Activated CD4-positive, alpha-beta T cell treated with anti-CD3 and anti-CD28 coated beads, Interleukin-2, amount 50 U/mL, for 4 hours (primary cell): ENCODE measurements around the gene CAPN14.

Experiments used
- DNase-seq, 2 experiments: peaks; one replicate each; pipeline ENCODE4 v3.0.0-alpha.2; 2020

The CAPN14 gene

GRCh38 chr2:31222071-31222470 is 4.8 kb upstream of the CAPN14 start:
- DNase-seq: no peak

GRCh38 chr2:31221544-31221943 is 4.2 kb upstream of the CAPN14 start:
- DNase-seq: no peak

- DNase-seq: no peak
Observed at GRCh38 chr2:31219131-31219969, 2.0 kb upstream of the CAPN14 start.

- no peak for DNase-seq
Observed at GRCh38 chr2:31216734-31217133, 581 bp downstream of the CAPN14 start.

- DNase-seq: no peak
Observed at GRCh38 chr2:31214444-31214915, 2.8 kb downstream of the CAPN14 start.

GRCh38 chr2:31213601-31214443 is 3.5 kb downstream of the CAPN14 start:
- DNase-seq: no peak

- DNase-seq: no peak
Observed at GRCh38 chr2:31212659-31213600, 4.4 kb downstream of the CAPN14 start.

- no peak for DNase-seq
Observed at GRCh38 chr2:31208240-31208639, 9.1 kb downstream of the CAPN14 start.

- no peak for DNase-seq
Observed at GRCh38 chr2:31207790-31208189, 9.5 kb downstream of the CAPN14 start.

GRCh38 chr2:31205613-31206012 is 11.7 kb downstream of the CAPN14 start:
- no peak for DNase-seq

- no peak for DNase-seq
Observed at GRCh38 chr2:31205186-31205585, 12.1 kb downstream of the CAPN14 start.

- DNase-seq: no peak
Observed at GRCh38 chr2:31204783-31205182, 12.5 kb downstream of the CAPN14 start.

GRCh38 chr2:31203916-31204315 is 13.4 kb downstream of the CAPN14 start:
- no peak for DNase-seq

GRCh38 chr2:31202833-31203232 is 14.5 kb downstream of the CAPN14 start:
- DNase-seq: no peak

- DNase-seq: no peak
Observed at GRCh38 chr2:31202041-31202440, 15.3 kb downstream of the CAPN14 start.

GRCh38 chr2:31200972-31201371 is 16.3 kb downstream of the CAPN14 start:
- DNase-seq: no peak

- no peak for DNase-seq
Observed at GRCh38 chr2:31199206-31199605, 18.1 kb downstream of the CAPN14 start.

- DNase-seq: no peak
Observed at GRCh38 chr2:31197669-31198068, 19.6 kb downstream of the CAPN14 start.

GRCh38 chr2:31197166-31197565 is 20.1 kb downstream of the CAPN14 start:
- no peak for DNase-seq

GRCh38 chr2:31196622-31197021 is 20.7 kb downstream of the CAPN14 start:
- no peak for DNase-seq

GRCh38 chr2:31193806-31194205 is 23.5 kb downstream of the CAPN14 start:
- DNase-seq: no peak

GRCh38 chr2:31192851-31193392 is 24.4 kb downstream of the CAPN14 start:
- DNase-seq: no peak
